IMR-90 (cell line): Measurements from ENCODE around the gene DCAF17. TPM values are rescaled to one million over a fixed set of nuclear protein-coding genes. Genes with fewer than 3 reads are reported as not detected.

Experiments used
- ATAC-seq: fragments of 200-7000 bp; cut with Tn5 transposase; 2 replicates; pipeline ENCODE4 v1.9.1; 2020; ENCODE audit warnings: low read depth, mild to moderate bottlenecking, moderate library complexity
- BruUV-seq: library from RNA; stranded (reverse); fragments of 400-500 nt; replicated peaks from 2 replicates; lab custom pipeline; 2021; lab: Mats Ljungman, UMichigan
- CTCF ChIA-PET: fragments of 300-600 bp; formaldehyde crosslinking; extraction: SDS; loops from one replicate; lab custom pipeline; 2021; ENCODE audit warnings: antibody characterized with exemption; lab: Yijun Ruan, JAX
- POLR2A ChIA-PET: fragments of 300-600 bp; sonication (Branson Sonifier 250); formaldehyde crosslinking; loops from one replicate; lab custom pipeline; 2022; ENCODE audit warnings: antibody characterized with exemption; ENCODE audit not compliant: unreplicated experiment; lab: Charles Lee
- DNase-seq: peaks from one replicate; pipeline ENCODE4 v3.0.0; 2013
- H2AFZ ChIP-seq: replicated peaks from 2 replicates; pipeline ENCODE3; 2013; ENCODE audit warnings: low read length, mild to moderate bottlenecking; ENCODE audit not compliant: poor library complexity
- H2AK5ac ChIP-seq: 2 replicates; pipeline ENCODE4 v1.6.1; 2013; ENCODE audit warnings: low read depth, low read length, inconsistent platforms
- H2AK9ac ChIP-seq: replicated peaks from 2 replicates; pipeline ENCODE3; 2013; ENCODE audit warnings: mild to moderate bottlenecking, low read depth, low read length, moderate library complexity; ENCODE audit not compliant: poor library complexity
- H2BK120ac ChIP-seq: 2 replicates; pipeline ENCODE4 v1.6.1; 2013; ENCODE audit warnings: low read depth, low read length, inconsistent platforms
- H2BK15ac ChIP-seq: 3 replicates; pipeline ENCODE4 v1.6.1; 2013; ENCODE audit warnings: low read depth, low read length, inconsistent platforms
- H2BK20ac ChIP-seq: 2 replicates; pipeline ENCODE4 v1.6.1; 2013; ENCODE audit warnings: low read depth, mild to moderate bottlenecking, inconsistent platforms, low read length, moderate library complexity
- H2BK5ac ChIP-seq: 2 replicates; pipeline ENCODE4 v1.6.1; 2013; ENCODE audit warnings: mild to moderate bottlenecking, low read depth, low read length, inconsistent platforms; ENCODE audit not compliant: poor library complexity, severe bottlenecking
- H3K14ac ChIP-seq: replicated peaks from 2 replicates; pipeline ENCODE4 v1.6.1; 2013; ENCODE audit warnings: low read depth, low read length, inconsistent platforms
- H3K18ac ChIP-seq: 2 replicates; pipeline ENCODE4 v1.6.1; 2013; ENCODE audit warnings: low read depth, low read length, control low read depth
- H3K23ac ChIP-seq: 2 replicates; pipeline ENCODE4 v1.6.1; 2013; ENCODE audit warnings: low read depth, low read length, inconsistent platforms
- H3K27ac ChIP-seq: 2 replicates; pipeline ENCODE4 v1.5.1; 2013; ENCODE audit warnings: mild to moderate bottlenecking, control low read depth, low read length; ENCODE audit not compliant: insufficient read depth
- H3K27me3 ChIP-seq: 2 replicates; pipeline ENCODE4 v1.6.1; 2013; ENCODE audit warnings: low read length; ENCODE audit not compliant: control insufficient read depth, insufficient read depth
- H3K36me3 ChIP-seq: 2 replicates; pipeline ENCODE4 v1.6.1; 2013; ENCODE audit warnings: low read length, mixed read lengths; ENCODE audit not compliant: control insufficient read depth, insufficient read depth
- H3K4ac ChIP-seq: 2 replicates; pipeline ENCODE4 v1.6.1; 2013; ENCODE audit warnings: low read depth, low read length, inconsistent platforms
- H3K4me1 ChIP-seq: 2 replicates; pipeline ENCODE4 v1.6.1; 2013; ENCODE audit warnings: low read length, mixed read lengths; ENCODE audit not compliant: control insufficient read depth, insufficient read depth
- H3K4me2 ChIP-seq: 2 replicates; pipeline ENCODE4 v1.6.1; 2013; ENCODE audit warnings: low read depth, mild to moderate bottlenecking, control low read depth, low read length, moderate library complexity
- H3K4me3 ChIP-seq: 2 replicates; pipeline ENCODE4 v1.5.1; 2013; ENCODE audit warnings: low read depth, mild to moderate bottlenecking, control low read depth, low read length, moderate library complexity; ENCODE audit not compliant: insufficient read depth
- H3K56ac ChIP-seq: 2 replicates; pipeline ENCODE4 v1.6.1; 2013; ENCODE audit warnings: low read length, inconsistent platforms; ENCODE audit not compliant: insufficient read depth; ENCODE audit errors: extremely low read depth
- H3K79me1 ChIP-seq, 2 experiments: 2 replicates each; pipeline ENCODE4 v1.6.1; 2013; ENCODE audit warnings: low read length in 2 of 2, inconsistent platforms in 1 of 2, low read depth in 1 of 2
- H3K9ac ChIP-seq: 2 replicates; pipeline ENCODE4 v1.6.1; 2013; ENCODE audit warnings: low read depth, low read length, control low read depth
- H3K9me1 ChIP-seq: 2 replicates; pipeline ENCODE4 v1.6.1; 2013; ENCODE audit warnings: low read length, inconsistent platforms; ENCODE audit not compliant: insufficient read depth
- H3K9me3 ChIP-seq: 2 replicates; pipeline ENCODE4 v1.6.1; 2013; ENCODE audit warnings: low read length; ENCODE audit not compliant: control insufficient read depth, insufficient read depth
- H4K20me1 ChIP-seq: 2 replicates; pipeline ENCODE4 v1.6.1; 2013; ENCODE audit warnings: low read length, inconsistent platforms; ENCODE audit not compliant: insufficient read depth
- H4K5ac ChIP-seq: 2 replicates; pipeline ENCODE4 v1.6.1; 2013; ENCODE audit warnings: mild to moderate bottlenecking, low read depth, low read length, control low read depth
- H4K8ac ChIP-seq, 2 experiments: 2 replicates each; pipeline ENCODE4 v1.6.1; 2013; ENCODE audit warnings: low read depth in 2 of 2, low read length in 2 of 2, control low read depth in 1 of 2, inconsistent platforms in 1 of 2
- H4K91ac ChIP-seq: 2 replicates; pipeline ENCODE4 v1.6.1; 2013; ENCODE audit warnings: low read depth, low read length, inconsistent platforms; ENCODE audit not compliant: insufficient read depth
- BHLHE40 ChIP-seq: fragments of 150-350 bp; IDR thresholded peaks from 2 replicates; pipeline ENCODE4 v1.6.1; 2016; ENCODE audit warnings: mild to moderate bottlenecking, low read depth, low read length
- CHD1 ChIP-seq: IDR thresholded peaks from 2 replicates; pipeline ENCODE4 v1.6.1; 2012; ENCODE audit warnings: low read depth, low read length, improper control_type of control experiment
- CTCF ChIP-seq: conservative IDR thresholded peaks from 2 replicates; pipeline ENCODE4 v1.5.1; 2012; ENCODE audit warnings: mild to moderate bottlenecking, low read depth, low read length, improper control_type of control experiment
- ELK1 ChIP-seq: fragments of 150-350 bp; IDR thresholded peaks from 2 replicates; pipeline ENCODE4 v1.6.1; 2016; ENCODE audit warnings: low read depth, mild to moderate bottlenecking, low read length, moderate library complexity, borderline replicate concordance
- FOS ChIP-seq: fragments of 150-350 bp; IDR thresholded peaks from 2 replicates; pipeline ENCODE4 v1.6.1; 2016; ENCODE audit warnings: low read depth, low read length
- MAFK ChIP-seq: IDR thresholded peaks from 2 replicates; pipeline ENCODE4 v1.6.1; 2012; ENCODE audit warnings: low read depth, low read length, improper control_type of control experiment
- MAZ ChIP-seq: IDR thresholded peaks from 2 replicates; pipeline ENCODE4 v1.6.1; 2012; ENCODE audit warnings: low read depth, mild to moderate bottlenecking, low read length, improper control_type of control experiment, moderate library complexity, borderline replicate concordance
- MXI1 ChIP-seq: IDR thresholded peaks from 2 replicates; pipeline ENCODE4 v1.6.1; 2012; ENCODE audit warnings: low read depth, mild to moderate bottlenecking, low read length, moderate library complexity, borderline replicate concordance
- NFE2L2 ChIP-seq: fragments of 150-350 bp; IDR thresholded peaks from 2 replicates; pipeline ENCODE4 v1.6.1; 2016; ENCODE audit warnings: low read depth, mild to moderate bottlenecking, low read length
- POLR2A ChIP-seq: IDR thresholded peaks from 2 replicates; pipeline ENCODE4 v1.6.1; 2012; ENCODE audit warnings: mild to moderate bottlenecking, low read depth, low read length
- RAD21 ChIP-seq: IDR thresholded peaks from 2 replicates; pipeline ENCODE4 v1.6.1; 2012; ENCODE audit warnings: low read length, improper control_type of control experiment
- RCOR1 ChIP-seq: IDR thresholded peaks from 2 replicates; pipeline ENCODE4 v1.6.1; 2012; ENCODE audit warnings: mild to moderate bottlenecking, low read length, improper control_type of control experiment; ENCODE audit not compliant: insufficient replicate concordance
- RFX5 ChIP-seq: IDR thresholded peaks from 2 replicates; pipeline ENCODE4 v1.8.0; 2012; ENCODE audit warnings: low read depth, mild to moderate bottlenecking, low read length, moderate library complexity
- SMC3 ChIP-seq: fragments of 150-350 bp; IDR thresholded peaks from 2 replicates; pipeline ENCODE4 v1.6.1; 2016; ENCODE audit warnings: low read depth, mild to moderate bottlenecking, antibody characterized with exemption, low read length, moderate library complexity
- USF2 ChIP-seq: fragments of 150-350 bp; IDR thresholded peaks from 2 replicates; pipeline ENCODE4 v1.6.1; 2017; ENCODE audit warnings: mild to moderate bottlenecking, antibody characterized with exemption, low read length, low read depth
- WGBS, 2 experiments: methylation state at CpG; one replicate each; pipeline versions ENCODE4 v1.1.5 to v1.1.7; 2013; ENCODE audit warnings: missing lambda C conversion rate in 2 of 2; ENCODE audit not compliant: insufficient read length in 1 of 2; ENCODE audit errors: extremely low coverage in 2 of 2; 5-methylcytosine and 5-hydroxymethylcytosine counted together
- dilution Hi-C: fragments of 300-500 bp; cut with HindIII; formaldehyde crosslinking; loops from one replicate; pipeline ENCODE4 v1.14.3; 2018; ENCODE audit warnings: low sequenced_read_pairs; ENCODE audit not compliant: unreplicated experiment
- in situ Hi-C: fragments of 300-500 bp; cut with MboI; formaldehyde crosslinking; loops from 3 replicates; pipeline ENCODE4 v1.14.3; 2019; ENCODE audit warnings: low sequenced_read_pairs, inconsistent platforms, mixed read lengths
- intact Hi-C: fragments of 100-400 bp; cut with micrococcal nuclease; formaldehyde crosslinking; loops from 2 replicates; pipeline ENCODE4 v1.10.0; 2022
- polyA plus RNA-seq, 3 experiments: library from polyadenylated mRNA; depleted of rRNA; stranded (reverse); fragments of >200 nt; gene quantifications; 2 replicates each; pipeline ENCODE4 v1.2.3, GENCODE V29; 2012; ENCODE audit warnings: low replicate concordance in 1 of 3
- total RNA-seq: library from RNA; depleted of rRNA; stranded (reverse); fragments of >200 nt; gene quantifications from 2 replicates; pipeline ENCODE4 v1.2.3, GENCODE V29; 2012

The DCAF17 gene
- total and polyA plus RNA-seq, 2 of the 4 experiments (the other 2 are of a cell fraction): 6.7 to 13.1 TPM

GRCh38 chr2:171480908-171481307 is 46.9 kb downstream of the DCAF17 start:
- H2BK20ac ChIP-seq: no peak overlapping the region
- CTCF ChIA-PET: no interaction called here
- POLR2A ChIA-PET: no interaction called here
- H2BK5ac ChIP-seq: no peak overlapping the region
- no peak overlapping the region for H3K4ac ChIP-seq
- H3K4me3 ChIP-seq: no peak overlapping the region
- no peak overlapping the region for H3K56ac ChIP-seq
- H3K18ac ChIP-seq: no peak overlapping the region
- no peak overlapping the region for H2BK15ac ChIP-seq
- in situ Hi-C loops (no loop called here), dilution Hi-C loops (no loop called here), intact Hi-C loops (no loop called here)
- no peak overlapping the region for H3K27ac ChIP-seq
- no peak overlapping the region for H3K9ac ChIP-seq
- H2AK9ac ChIP-seq: no peak overlapping the region
- peaks cover 2% of the 10 kb centered on the region for H3K4me1 ChIP-seq
- H4K8ac ChIP-seq: no peak overlapping the region
- H3K27me3 ChIP-seq: no peaks in the 10 kb centered on the region
- no peak overlapping the region for H2AFZ ChIP-seq
- H3K14ac ChIP-seq: no peak overlapping the region
- H3K9me1 ChIP-seq: peaks cover 8% of the 10 kb centered on the region; the same call in 1 of the 2 replicates
- H3K4me2 ChIP-seq: no peak overlapping the region
- no peak overlapping the region for H4K5ac ChIP-seq
- no CpG with 5 or more reads among the region's 1 CpG for WGBS, 2 experiments
- H4K20me1 ChIP-seq: no peaks in the 10 kb centered on the region
- ATAC-seq (no peak), DNase-seq (no peak)
- H3K23ac ChIP-seq: no peak overlapping the region
- no peaks in the 10 kb centered on the region; a peak in 1 of 4 replicates for H3K79me1 ChIP-seq
- TF ChIP-seq MAZ: no peak
- no peak for TF ChIP-seq NFE2L2
- TF ChIP-seq POLR2A: no peak
- TF ChIP-seq MAFK: no peak
- TF ChIP-seq USF2: no peak
- no peak for TF ChIP-seq RCOR1
- no peak for TF ChIP-seq CTCF
- no peak for TF ChIP-seq RAD21
- TF ChIP-seq CHD1: no peak
- TF ChIP-seq MXI1: no peak
- no peak for TF ChIP-seq ELK1
- TF ChIP-seq RFX5: no peak
- no peak for TF ChIP-seq BHLHE40
- no peak for TF ChIP-seq SMC3
- TF ChIP-seq FOS: no peak
- H4K91ac ChIP-seq: no peak overlapping the region
- no TSS peak for BruUV-seq
- 0 out of 2 replicates have a peak, but pooled peaks cover 1% of the 10 kb centered on the region for H3K36me3 ChIP-seq
- H2AK5ac ChIP-seq: no peak overlapping the region
- no peaks in the 10 kb centered on the region for H3K9me3 ChIP-seq
- H2BK120ac ChIP-seq: no peak overlapping the region
